BJ (cell line): Measurements from ENCODE around the gene HNRNPC. TPM values are rescaled to one million over a fixed set of nuclear protein-coding genes. Genes with fewer than 3 reads are reported as not detected.

Source experiments
- CTCF ChIA-PET: fragments of 350-600 bp; formaldehyde crosslinking; extraction: SDS; loops from one replicate; lab custom pipeline; 2021; ENCODE audit warnings: antibody characterized with exemption, inconsistent platforms; lab: Yijun Ruan, JAX
- POLR2A ChIA-PET: fragments of 300-600 bp; sonication (Branson Sonifier 250); formaldehyde crosslinking; extraction: SDS; loops from one replicate; lab custom pipeline; 2021; ENCODE audit warnings: antibody characterized with exemption; lab: Charles Lee
- DNase-seq: peaks from one replicate; pipeline ENCODE4 v3.0.0-alpha.2; 2011; ENCODE audit warnings: low read depth
- H3K27me3 ChIP-seq: 2 replicates; pipeline ENCODE4 v1.6.0; 2011; ENCODE audit warnings: low read length; ENCODE audit not compliant: control insufficient read depth, insufficient read depth
- H3K36me3 ChIP-seq: 2 replicates; pipeline ENCODE4 v1.5.1; 2011; ENCODE audit warnings: low read length; ENCODE audit not compliant: control insufficient read depth, insufficient read depth
- H3K4me3 ChIP-seq: 2 replicates; pipeline ENCODE4 v1.5.1; 2011; ENCODE audit warnings: low read depth, mild to moderate bottlenecking, control low read depth, low read length
- polyA plus RNA-seq: library from polyadenylated mRNA; depleted of rRNA; stranded (reverse); fragments of >200 nt; gene quantifications from 2 replicates; pipeline ENCODE4 v1.2.3, GENCODE V29; 2011
- TF ChIP-seq, protein P1 (sequence below): IDR thresholded peaks from 2 replicates; pipeline ENCODE4 v1.5.1; 2011; ENCODE audit warnings: low read depth, mild to moderate bottlenecking, control low read depth, inconsistent platforms, low read length, moderate library complexity; ENCODE audit not compliant: insufficient read depth

The HNRNPC gene
- polyA plus RNA-seq, 1 experiment, result 540 TPM

GRCh38 chr14:21191809-21192446 lies 77.3 kb downstream of the HNRNPC start:
- Histone ChIP-seq H3K4me3 (peak overlapping the region; percentile 34), H3K36me3 (no peaks in the 10 kb centered on the region), H3K27me3 (no peaks in the 10 kb centered on the region)
- CTCF ChIA-PET, result interaction anchor here (0.6 to 0.7 kb wide), 2 partner anchors 12 to 53 kb away, joined by 3 to 4 read pairs; no protein-coding TSS in a partner anchor
- TF ChIP-seq, protein P1, sequence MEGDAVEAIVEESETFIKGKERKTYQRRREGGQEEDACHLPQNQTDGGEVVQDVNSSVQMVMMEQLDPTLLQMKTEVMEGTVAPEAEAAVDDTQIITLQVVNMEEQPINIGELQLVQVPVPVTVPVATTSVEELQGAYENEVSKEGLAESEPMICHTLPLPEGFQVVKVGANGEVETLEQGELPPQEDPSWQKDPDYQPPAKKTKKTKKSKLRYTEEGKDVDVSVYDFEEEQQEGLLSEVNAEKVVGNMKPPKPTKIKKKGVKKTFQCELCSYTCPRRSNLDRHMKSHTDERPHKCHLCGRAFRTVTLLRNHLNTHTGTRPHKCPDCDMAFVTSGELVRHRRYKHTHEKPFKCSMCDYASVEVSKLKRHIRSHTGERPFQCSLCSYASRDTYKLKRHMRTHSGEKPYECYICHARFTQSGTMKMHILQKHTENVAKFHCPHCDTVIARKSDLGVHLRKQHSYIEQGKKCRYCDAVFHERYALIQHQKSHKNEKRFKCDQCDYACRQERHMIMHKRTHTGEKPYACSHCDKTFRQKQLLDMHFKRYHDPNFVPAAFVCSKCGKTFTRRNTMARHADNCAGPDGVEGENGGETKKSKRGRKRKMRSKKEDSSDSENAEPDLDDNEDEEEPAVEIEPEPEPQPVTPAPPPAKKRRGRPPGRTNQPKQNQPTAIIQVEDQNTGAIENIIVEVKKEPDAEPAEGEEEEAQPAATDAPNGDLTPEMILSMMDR, result no peak
- POLR2A ChIA-PET, result no interaction called here
- peak; percentile 4 for DNase-seq

- ChIA-PET CTCF (no interaction called here), POLR2A (no interaction called here)
- TF ChIP-seq, protein P1, result no peak
- no peaks in the 10 kb centered on the region for H3K36me3 ChIP-seq
- no peak for DNase-seq
- H3K4me3 ChIP-seq, result no peak overlapping the region
- no peaks in the 10 kb centered on the region for H3K27me3 ChIP-seq
Observed at GRCh38 chr14:21191261-21191808, 77.9 kb downstream of the HNRNPC start.

- POLR2A ChIA-PET, result no interaction called here
- H3K36me3 ChIP-seq, result no peaks in the 10 kb centered on the region
- no peak overlapping the region for H3K4me3 ChIP-seq
- CTCF ChIA-PET, result no interaction called here
- no peaks in the 10 kb centered on the region for H3K27me3 ChIP-seq
- no peak for DNase-seq
- TF ChIP-seq, protein P1, result no peak
Observed at GRCh38 chr14:21185491-21185890, 83.8 kb downstream of the HNRNPC start.

DNA sequence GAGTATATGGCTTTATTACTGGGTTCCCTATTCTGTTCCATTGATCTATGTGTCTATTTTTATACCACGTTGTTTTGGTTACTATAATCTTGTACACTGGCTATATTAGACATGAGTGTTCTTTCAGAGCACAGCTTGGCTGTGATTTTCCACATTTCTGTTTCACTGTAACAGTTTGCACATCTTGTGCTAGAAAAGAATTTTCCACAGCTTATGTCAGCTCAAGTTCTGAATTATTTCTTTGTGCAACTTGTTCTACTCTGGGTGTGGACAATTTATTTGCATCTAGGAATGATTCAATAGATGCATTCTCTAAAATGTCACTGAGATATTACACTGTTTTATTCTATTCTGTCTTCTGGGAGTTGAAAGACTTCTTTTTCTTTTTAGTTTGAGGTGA lies 85.0 kb downstream of the HNRNPC start:
- ChIA-PET POLR2A (no interaction called here), CTCF (interaction anchor here (0.6 kb wide), 1 partner anchor 857 kb away, joined by 3 read pairs; no protein-coding TSS in a partner anchor)
- TF ChIP-seq, protein P1, result no peak
- no peaks in the 10 kb centered on the region for H3K36me3 ChIP-seq
- H3K27me3 ChIP-seq, result no peaks in the 10 kb centered on the region
- H3K4me3 ChIP-seq, result no peak overlapping the region
- no peak for DNase-seq

DNA sequence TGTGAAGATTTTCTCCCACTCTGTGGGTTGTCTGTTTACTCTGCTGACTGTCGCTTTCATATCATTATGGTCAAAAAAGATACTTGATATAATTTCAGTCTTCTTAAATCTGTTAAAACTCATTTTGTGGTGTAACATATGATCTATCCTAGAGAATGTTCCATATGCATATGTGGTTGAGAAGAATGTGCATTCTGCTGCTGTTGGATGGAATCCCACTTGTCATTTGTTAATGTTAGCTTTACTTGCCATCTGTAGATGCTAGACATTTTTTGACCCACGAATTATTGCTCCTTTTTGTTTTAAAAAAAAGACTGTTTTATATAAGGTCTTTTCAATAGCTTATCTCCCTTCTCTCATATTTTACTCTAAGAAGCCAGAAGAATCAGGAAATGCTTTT lies 87.1 kb downstream of the HNRNPC start:
- CTCF ChIA-PET, result no interaction called here
- Histone ChIP-seq H3K4me3 (no peak overlapping the region), H3K36me3 (no peaks in the 10 kb centered on the region), H3K27me3 (no peaks in the 10 kb centered on the region)
- DNase-seq, result no peak
- TF ChIP-seq, protein P1, result no peak
- POLR2A ChIA-PET, result no interaction called here
